ENCODE measurements around the gene WDR36. TPM values are rescaled to one million over a fixed set of nuclear protein-coding genes. Genes with fewer than 3 reads are reported as not detected.

The WDR36 gene
- total RNA-seq, 1 experiment from 2014 or later = 53.6 TPM

GRCh38 chr5:111119221-111119620, 27.1 kb downstream of the WDR36 start:
- H3K4me1 ChIP-seq (ENCODE audit: control insufficient read depth in 1 of 2, insufficient read depth in 2 of 2, low read length in 2 of 2) = no peaks in the 10 kb centered on the region
- ATAC-seq (no peak), DNase-seq (ENCODE audit: low read depth, low spot score) (no peak)
- TF ChIP-seq EZH2 (IDR thresholded peaks at IDR 0.05) (no peak), TCF7L2 (IDR thresholded peaks at IDR 0.05; ENCODE audit: borderline replicate concordance, extremely low read depth, insufficient read depth, insufficient read length) (no peak), ELF1 (IDR thresholded peaks at IDR 0.05; ENCODE audit: borderline replicate concordance, low read depth) (no peak), SIN3A (IDR thresholded peaks at IDR 0.05; ENCODE audit: low read depth) (no peak), ATF3 (IDR thresholded peaks at IDR 0.05) (no peak), FOSL1 (IDR thresholded peaks at IDR 0.05; ENCODE audit: low read depth) (no peak), EGR1 (IDR thresholded peaks at IDR 0.05; ENCODE audit: low read depth) (no peak), YY1 (IDR thresholded peaks at IDR 0.05; ENCODE audit: extremely low read depth, insufficient replicate concordance, low read depth, low read length) (no peak)
- RAD21 ChIA-PET (ENCODE audit: low non-redundant PET in 1 of 2, low total read pairs in 2 of 2, uncharacterized antibody in 2 of 2, unreplicated experiment in 2 of 2) = no interaction called here
- no TSS peak for BruUV-seq (replicated peaks)
- no peak overlapping the region for H3K4me2 ChIP-seq (ENCODE audit: low read length)
- H3K9ac ChIP-seq (ENCODE audit: low read length) = no peak overlapping the region
- POLR2A ChIA-PET = no interaction called here
- no peak overlapping the region for H3K27ac ChIP-seq (ENCODE audit: low read depth, low read length)
- H3K4me3 ChIP-seq (replicated peaks in 1 of 2; ENCODE audit: low read depth in 1 of 2, low read length in 2 of 2) = no peak overlapping the region
- CTCF ChIA-PET = no interaction called here
- H3K36me3 ChIP-seq (ENCODE audit: control insufficient read depth in 1 of 2, insufficient read depth in 2 of 2, low read length in 2 of 2) = peaks cover 42 to 45% of the 10 kb centered on the region in 2 experiments
- peaks cover 4% of the 10 kb centered on the region; the same call in 1 of the 2 replicates for H4K20me1 ChIP-seq (ENCODE audit: insufficient read depth)
- intact Hi-C loops (cut with micrococcal nuclease) = no loop called here
- peaks cover 30% of the 10 kb centered on the region; the same call in 1 of the 2 replicates for H3K79me2 ChIP-seq (ENCODE audit: insufficient read depth, low read length)
- no peaks in the 10 kb centered on the region for H3K9me3 ChIP-seq (ENCODE audit: control insufficient read depth in 1 of 2, insufficient read depth in 1 of 2, low read depth in 1 of 2, low read length in 2 of 2)
- no peaks in the 10 kb centered on the region for H3K27me3 ChIP-seq (ENCODE audit: insufficient read depth, low read length)
- H3K9me2 ChIP-seq (ENCODE audit: insufficient read depth) = no peaks in the 10 kb centered on the region
- H2AFZ ChIP-seq (ENCODE audit: low read depth, low read length, poor library complexity, severe bottlenecking) = no peak overlapping the region

DNA sequence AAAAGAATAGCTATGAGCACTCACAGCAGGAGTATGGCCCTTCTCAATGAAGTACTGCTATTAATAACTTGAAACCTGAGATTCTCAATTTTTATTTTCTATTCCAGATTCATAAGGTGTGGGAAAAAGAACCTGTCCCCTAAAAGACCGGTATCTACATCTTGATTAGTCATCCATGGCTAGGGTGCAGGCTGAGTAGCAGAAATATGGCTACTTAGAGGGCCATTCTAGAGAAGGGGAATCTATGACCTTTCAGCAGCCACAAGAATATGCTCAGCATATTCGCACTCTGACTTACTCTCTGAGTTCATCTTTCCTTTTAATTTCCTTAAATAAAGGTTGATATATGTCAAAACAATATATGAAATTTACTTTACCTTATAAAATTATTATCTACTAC, 27.7 kb downstream of the WDR36 start:
- H3K27ac ChIP-seq (ENCODE audit: low read depth, low read length) = no peak overlapping the region
- H3K27me3 ChIP-seq (ENCODE audit: insufficient read depth, low read length) = no peaks in the 10 kb centered on the region
- no peak overlapping the region for H3K9ac ChIP-seq (ENCODE audit: low read length)
- ATAC-seq (no peak), DNase-seq (ENCODE audit: low read depth, low spot score) (no peak)
- CTCF ChIA-PET = no interaction called here
- H3K79me2 ChIP-seq (ENCODE audit: insufficient read depth, low read length) = peaks cover 27% of the 10 kb centered on the region; the same call in 1 of the 2 replicates
- peaks cover 41 to 50% of the 10 kb centered on the region in 2 experiments for H3K36me3 ChIP-seq (ENCODE audit: control insufficient read depth in 1 of 2, insufficient read depth in 2 of 2, low read length in 2 of 2)
- no peaks in the 10 kb centered on the region for H3K4me1 ChIP-seq (ENCODE audit: control insufficient read depth in 1 of 2, insufficient read depth in 2 of 2, low read length in 2 of 2)
- H3K9me3 ChIP-seq (ENCODE audit: control insufficient read depth in 1 of 2, insufficient read depth in 1 of 2, low read depth in 1 of 2, low read length in 2 of 2) = no peaks in the 10 kb centered on the region
- BruUV-seq (replicated peaks) = no TSS peak
- POLR2A ChIA-PET = no interaction called here
- no peak overlapping the region for H3K4me2 ChIP-seq (ENCODE audit: low read length)
- H2AFZ ChIP-seq (ENCODE audit: low read depth, low read length, poor library complexity, severe bottlenecking) = no peak overlapping the region
- intact Hi-C loops (cut with micrococcal nuclease) = no loop called here
- peaks cover 4% of the 10 kb centered on the region; the same call in 1 of the 2 replicates for H4K20me1 ChIP-seq (ENCODE audit: insufficient read depth)
- TF ChIP-seq SRF (IDR thresholded peaks at IDR 0.05; ENCODE audit: low read depth) = no peak
- no peak for TF ChIP-seq SIN3A (IDR thresholded peaks at IDR 0.05; ENCODE audit: low read depth)
- TF ChIP-seq POLR2A (IDR thresholded peaks at IDR 0.05; ENCODE audit: borderline replicate concordance, extremely low read depth, insufficient read depth, insufficient read length) = no peak
- no peak for TF ChIP-seq FOSL1 (IDR thresholded peaks at IDR 0.05; ENCODE audit: low read depth)
- TF ChIP-seq YY1 (IDR thresholded peaks at IDR 0.05; ENCODE audit: extremely low read depth, insufficient replicate concordance, low read depth, low read length) = no peak
- no peak for TF ChIP-seq CTCF (IDR thresholded peaks at IDR 0.05 in 2 of 3, conservative IDR thresholded peaks at IDR 0.05 in 1 of 3; ENCODE audit: borderline replicate concordance in 1 of 3, insufficient read depth in 1 of 3, low read depth in 2 of 3, low read length in 2 of 3)
- TF ChIP-seq, protein P1, sequence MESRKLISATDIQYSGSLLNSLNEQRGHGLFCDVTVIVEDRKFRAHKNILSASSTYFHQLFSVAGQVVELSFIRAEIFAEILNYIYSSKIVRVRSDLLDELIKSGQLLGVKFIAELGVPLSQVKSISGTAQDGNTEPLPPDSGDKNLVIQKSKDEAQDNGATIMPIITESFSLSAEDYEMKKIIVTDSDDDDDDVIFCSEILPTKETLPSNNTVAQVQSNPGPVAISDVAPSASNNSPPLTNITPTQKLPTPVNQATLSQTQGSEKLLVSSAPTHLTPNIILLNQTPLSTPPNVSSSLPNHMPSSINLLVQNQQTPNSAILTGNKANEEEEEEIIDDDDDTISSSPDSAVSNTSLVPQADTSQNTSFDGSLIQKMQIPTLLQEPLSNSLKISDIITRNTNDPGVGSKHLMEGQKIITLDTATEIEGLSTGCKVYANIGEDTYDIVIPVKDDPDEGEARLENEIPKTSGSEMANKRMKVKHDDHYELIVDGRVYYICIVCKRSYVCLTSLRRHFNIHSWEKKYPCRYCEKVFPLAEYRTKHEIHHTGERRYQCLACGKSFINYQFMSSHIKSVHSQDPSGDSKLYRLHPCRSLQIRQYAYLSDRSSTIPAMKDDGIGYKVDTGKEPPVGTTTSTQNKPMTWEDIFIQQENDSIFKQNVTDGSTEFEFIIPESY (IDR thresholded peaks at IDR 0.05; ENCODE audit: extremely low read depth, insufficient replicate concordance, low read length) = no peak
- H3K4me3 ChIP-seq (replicated peaks in 1 of 2; ENCODE audit: low read depth in 1 of 2, low read length in 2 of 2) = no peak overlapping the region
- no peaks in the 10 kb centered on the region for H3K9me2 ChIP-seq (ENCODE audit: insufficient read depth)
- RAD21 ChIA-PET (ENCODE audit: low non-redundant PET in 1 of 2, low total read pairs in 2 of 2, uncharacterized antibody in 2 of 2, unreplicated experiment in 2 of 2) = no interaction called here
